DOHH2 (cell line): ENCODE data around the gene CA6.

Source experiments
- H3F3A ChIP-seq: fragments of 200-600 bp; sonication (generic), shearing (Covaris generic); 2 replicates; pipeline ENCODE4 v1.6.0; 2016; ENCODE audit warnings: antibody characterized with exemption, mild to moderate bottlenecking; ENCODE audit not compliant: control insufficient read depth, insufficient read depth
- H3K27ac ChIP-seq: fragments of 200-600 bp; sonication (generic); 2 replicates; pipeline ENCODE4 v1.5.1; 2014; ENCODE audit warnings: low read depth, mild to moderate bottlenecking, low read length, moderate library complexity
- H3K27me3 ChIP-seq: fragments of 200-600 bp; sonication (generic); 2 replicates; pipeline ENCODE4 v1.6.1; 2014; ENCODE audit warnings: mild to moderate bottlenecking, low read length, mixed read lengths; ENCODE audit not compliant: control insufficient read depth
- H3K36me3 ChIP-seq: fragments of 200-600 bp; sonication (generic); 2 replicates; pipeline ENCODE4 v1.6.1; 2014; ENCODE audit warnings: mild to moderate bottlenecking, low read length, moderate library complexity, mixed read lengths; ENCODE audit not compliant: control insufficient read depth
- H3K4me1 ChIP-seq: fragments of 200-600 bp; sonication (generic); 2 replicates; pipeline ENCODE4 v1.6.1; 2014; ENCODE audit warnings: mild to moderate bottlenecking, low read length, mixed read lengths; ENCODE audit not compliant: control insufficient read depth
- H3K4me2 ChIP-seq: fragments of 200-600 bp; sonication (generic); 2 replicates; pipeline ENCODE4 v1.6.0; 2014; ENCODE audit warnings: mild to moderate bottlenecking, low read length, moderate library complexity
- H3K4me3 ChIP-seq: fragments of 200-600 bp; sonication (generic); 2 replicates; pipeline ENCODE4 v1.5.1; 2014; ENCODE audit warnings: mild to moderate bottlenecking, low read length, mixed read lengths
- H3K79me2 ChIP-seq: fragments of 200-600 bp; sonication (generic); 2 replicates; pipeline ENCODE4 v1.6.1; 2014; ENCODE audit warnings: mild to moderate bottlenecking, low read length, mixed read lengths; ENCODE audit not compliant: control insufficient read depth
- H3K9me2 ChIP-seq: fragments of 200-600 bp; sonication (generic); replicated peaks from 2 replicates; pipeline ENCODE4 v1.6.1; 2014; ENCODE audit warnings: mild to moderate bottlenecking, low read length, mixed read lengths; ENCODE audit not compliant: control insufficient read depth
- H3K9me3 ChIP-seq: fragments of 200-600 bp; sonication (generic); 2 replicates; pipeline ENCODE4 v1.6.1; 2014; ENCODE audit warnings: antibody characterized with exemption, low read length, mixed read lengths; ENCODE audit not compliant: control insufficient read depth, insufficient read depth
- H4K20me1 ChIP-seq: fragments of 200-600 bp; sonication (generic); 2 replicates; pipeline ENCODE4 v1.6.0; 2014; ENCODE audit warnings: low read depth, mild to moderate bottlenecking, antibody characterized with exemption, low read length, moderate library complexity; ENCODE audit not compliant: control insufficient read depth, insufficient read depth
- EZH2phosphoT487 ChIP-seq: fragments of 200-600 bp; sonication (generic); IDR thresholded peaks from 2 replicates; pipeline ENCODE4 v1.6.1; 2017; ENCODE audit warnings: borderline replicate concordance, mild to moderate bottlenecking, antibody characterized with exemption, low read length, moderate library complexity, mixed read lengths
- TF ChIP-seq, protein P1 (sequence below): fragments of 200-600 bp; sonication (generic); IDR thresholded peaks from one replicate; pipeline ENCODE4 v1.5.1; 2014; ENCODE audit warnings: antibody characterized with exemption, mild to moderate bottlenecking, low read depth, low read length; ENCODE audit not compliant: poor library complexity, severe bottlenecking

Gene CA6

DNA sequence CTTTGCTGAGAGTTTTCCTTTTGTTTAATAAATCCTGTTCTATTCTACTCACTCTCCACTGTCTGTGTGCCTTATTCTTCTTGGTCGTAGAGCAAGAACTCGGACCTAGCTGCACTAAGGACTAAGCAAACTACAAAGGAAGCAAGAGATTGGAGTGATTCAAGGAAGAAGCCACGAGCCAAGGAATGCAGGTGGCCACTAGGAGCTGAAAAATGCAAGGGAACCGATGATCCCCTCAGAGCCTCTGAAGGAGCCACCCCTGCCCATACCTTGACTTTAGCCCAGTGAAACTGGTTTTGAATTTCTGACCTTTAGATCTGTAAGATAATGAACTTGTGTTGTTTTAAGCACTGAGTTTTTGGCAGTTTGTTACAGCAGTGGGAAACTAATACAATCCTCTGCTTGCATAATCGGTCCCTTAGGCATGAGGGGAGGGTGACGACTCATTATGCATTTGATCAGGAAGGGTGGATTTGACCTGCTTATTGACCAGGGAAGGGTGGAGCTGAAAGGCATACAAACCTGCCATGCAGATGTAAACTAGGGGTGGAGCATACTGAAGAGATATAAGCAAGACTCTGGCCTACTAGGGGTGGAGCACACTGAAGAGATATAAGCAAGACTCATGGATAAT lies 6.2 kb upstream of the CA6 start:
- no peaks in the 10 kb centered on the region for H4K20me1 ChIP-seq
- H3K9me2 ChIP-seq = no peaks in the 10 kb centered on the region
- H3K4me1 ChIP-seq = peaks cover 97% of the 10 kb centered on the region
- peak overlapping the region; percentile 73 for H3K4me3 ChIP-seq
- peak overlapping the region; percentile 96 for H3K27ac ChIP-seq
- H3K4me2 ChIP-seq = peak overlapping the region; percentile 59
- H3K36me3 ChIP-seq = peaks cover 5% of the 10 kb centered on the region
- no peaks in the 10 kb centered on the region for H3K9me3 ChIP-seq
- H3K27me3 ChIP-seq = no peaks in the 10 kb centered on the region
- peaks cover 14% of the 10 kb centered on the region for H3K79me2 ChIP-seq
- H3F3A ChIP-seq = peaks cover 41% of the 10 kb centered on the region
- TF ChIP-seq, protein P1, sequence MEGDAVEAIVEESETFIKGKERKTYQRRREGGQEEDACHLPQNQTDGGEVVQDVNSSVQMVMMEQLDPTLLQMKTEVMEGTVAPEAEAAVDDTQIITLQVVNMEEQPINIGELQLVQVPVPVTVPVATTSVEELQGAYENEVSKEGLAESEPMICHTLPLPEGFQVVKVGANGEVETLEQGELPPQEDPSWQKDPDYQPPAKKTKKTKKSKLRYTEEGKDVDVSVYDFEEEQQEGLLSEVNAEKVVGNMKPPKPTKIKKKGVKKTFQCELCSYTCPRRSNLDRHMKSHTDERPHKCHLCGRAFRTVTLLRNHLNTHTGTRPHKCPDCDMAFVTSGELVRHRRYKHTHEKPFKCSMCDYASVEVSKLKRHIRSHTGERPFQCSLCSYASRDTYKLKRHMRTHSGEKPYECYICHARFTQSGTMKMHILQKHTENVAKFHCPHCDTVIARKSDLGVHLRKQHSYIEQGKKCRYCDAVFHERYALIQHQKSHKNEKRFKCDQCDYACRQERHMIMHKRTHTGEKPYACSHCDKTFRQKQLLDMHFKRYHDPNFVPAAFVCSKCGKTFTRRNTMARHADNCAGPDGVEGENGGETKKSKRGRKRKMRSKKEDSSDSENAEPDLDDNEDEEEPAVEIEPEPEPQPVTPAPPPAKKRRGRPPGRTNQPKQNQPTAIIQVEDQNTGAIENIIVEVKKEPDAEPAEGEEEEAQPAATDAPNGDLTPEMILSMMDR = no peak
- TF ChIP-seq EZH2phosphoT487 = no peak

DNA sequence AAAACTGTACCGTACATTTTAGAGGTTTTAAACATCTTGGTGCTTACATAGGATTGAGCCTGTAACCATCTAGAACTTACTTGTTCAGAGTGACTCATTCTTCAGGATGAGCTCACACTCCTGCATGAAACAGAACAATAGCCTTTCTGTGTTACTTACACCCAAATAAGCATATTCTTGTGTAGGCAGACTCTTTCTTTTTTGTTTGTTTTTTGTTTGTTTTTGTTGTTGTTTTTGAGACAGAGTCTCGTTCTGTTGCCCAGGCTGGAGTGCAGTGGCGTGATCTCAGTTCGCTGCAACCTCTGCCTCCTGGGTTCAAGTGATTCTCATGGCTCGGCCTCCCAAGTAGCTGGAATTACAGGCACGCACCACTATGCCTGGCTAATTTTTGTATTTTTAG lies 3.8 kb upstream of the CA6 start:
- no peak for TF ChIP-seq EZH2phosphoT487
- TF ChIP-seq, protein P1 = no peak
- peaks cover 14% of the 10 kb centered on the region for H3K79me2 ChIP-seq
- H4K20me1 ChIP-seq = no peaks in the 10 kb centered on the region
- H3K4me2 ChIP-seq = peak overlapping the region; percentile 59
- no peaks in the 10 kb centered on the region for H3K9me3 ChIP-seq
- peak overlapping the region; percentile 96 for H3K27ac ChIP-seq
- H3K9me2 ChIP-seq = no peaks in the 10 kb centered on the region
- H3K27me3 ChIP-seq = no peaks in the 10 kb centered on the region
- H3F3A ChIP-seq = peaks cover 54% of the 10 kb centered on the region
- peaks cover 99% of the 10 kb centered on the region for H3K4me1 ChIP-seq
- peaks cover 5% of the 10 kb centered on the region for H3K36me3 ChIP-seq
- peak overlapping the region; percentile 73 for H3K4me3 ChIP-seq

DNA sequence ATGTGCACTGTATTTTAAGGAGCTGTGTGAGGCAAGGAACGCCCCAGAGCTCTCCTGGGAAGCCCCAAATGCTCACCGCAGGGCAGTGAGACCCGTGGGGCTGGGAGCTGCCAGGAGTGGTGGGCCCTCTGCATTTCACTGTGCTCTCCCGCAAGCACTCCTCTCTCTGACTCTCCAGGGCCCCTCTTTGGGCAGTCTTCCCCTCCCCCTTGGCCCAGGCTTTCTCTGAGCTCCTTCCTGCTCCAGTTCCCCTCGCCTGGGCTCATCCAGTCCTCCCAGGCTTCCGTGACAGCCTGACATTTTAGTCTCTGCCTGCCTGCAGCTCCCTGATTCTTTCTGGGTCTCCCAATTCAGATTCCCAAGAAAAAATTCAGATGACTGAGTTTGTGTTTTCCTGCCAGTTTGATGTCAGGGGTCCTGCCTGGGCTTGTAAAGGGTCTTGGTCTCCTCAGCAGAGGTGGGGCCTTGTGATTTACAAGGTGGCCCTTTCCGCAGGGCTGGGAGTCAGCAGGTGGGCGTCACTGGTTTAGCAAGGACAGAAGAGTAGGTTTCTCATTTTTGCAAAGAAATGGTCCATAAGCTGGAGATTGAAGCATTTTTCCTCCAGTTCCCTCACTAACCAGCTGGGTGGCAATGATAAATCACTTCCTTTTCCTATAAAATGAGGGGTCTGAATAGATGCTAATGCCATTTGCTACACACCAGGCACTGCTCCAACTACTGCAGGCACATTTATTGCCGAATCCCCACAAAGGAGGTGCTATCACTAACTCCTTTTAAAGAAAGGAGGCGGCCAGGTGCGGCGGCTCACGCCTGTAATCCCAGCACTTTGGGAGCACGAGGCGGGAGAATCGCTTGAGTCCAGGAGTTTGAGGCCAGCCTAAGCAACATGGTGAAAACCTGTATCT lies 1.9 kb upstream of the CA6 start:
- Histone ChIP-seq H3K4me1 (peaks cover 98% of the 10 kb centered on the region), H3K9me3 (no peaks in the 10 kb centered on the region), H3K9me2 (no peaks in the 10 kb centered on the region), H3K4me2 (peak overlapping the region; percentile 59), H3K79me2 (peaks cover 14% of the 10 kb centered on the region), H4K20me1 (no peaks in the 10 kb centered on the region), H3K27me3 (no peaks in the 10 kb centered on the region), H3F3A (peaks cover 42% of the 10 kb centered on the region), H3K36me3 (peaks cover 5% of the 10 kb centered on the region), H3K4me3 (peak overlapping the region; percentile 73), H3K27ac (peak overlapping the region; percentile 96)
- TF ChIP-seq, protein P1 = no peak
- TF ChIP-seq EZH2phosphoT487 = no peak
